ENCODE data around the gene NNMT.

- TF ChIP-seq CTCF (conservative IDR thresholded peaks at IDR 0.05; ENCODE audit: low read length) (no peak), EZH2phosphoT487 (IDR thresholded peaks at IDR 0.05; ENCODE audit: borderline replicate concordance, low read depth, low read length) (no peak)
Observed at GRCh38 chr11:114288136-114288535, 8.1 kb upstream of the NNMT start.
